CD4-positive, alpha-beta T cell (primary cell): ENCODE data around the gene CIPC. TPM values are rescaled to one million over a fixed set of nuclear protein-coding genes. Genes with fewer than 3 reads are reported as not detected.

Source experiments
- ATAC-seq: fragments of 200-7000 bp; cut with Tn5 transposase; one replicate; pipeline ENCODE4 v1.10.0; 2022; ENCODE audit warnings: mild to moderate bottlenecking; ENCODE audit not compliant: poor library complexity
- CTCF ChIA-PET: fragments of 350-600 bp; sonication (Branson Sonifier 250); formaldehyde crosslinking; loops from one replicate; lab custom pipeline; 2021; ENCODE audit warnings: antibody characterized with exemption, inconsistent platforms; lab: Charles Lee
- POLR2A ChIA-PET: fragments of 350-600 bp; sonication (Branson Sonifier 250); formaldehyde crosslinking; loops from one replicate; lab custom pipeline; 2021; ENCODE audit warnings: antibody characterized with exemption, inconsistent platforms; lab: Charles Lee
- DNase-seq, 14 experiments: peaks; one replicate each; pipeline ENCODE4 v3.0.0-alpha.2; 2013 to 2020; ENCODE audit warnings: mixed read lengths in 2 of 14
- H3K27ac ChIP-seq, 2 donors: one replicate each; pipeline versions ENCODE4 v1.5.1 to v1.7.0; 2013; ENCODE audit warnings: low read length in 2 of 2, low read depth in 1 of 2, mild to moderate bottlenecking in 1 of 2
- H3K27me3 ChIP-seq, 2 experiments: 1 replicate in 1 of 2; 2 replicates in 1 of 2; pipeline versions ENCODE4 v1.6.1 to v1.7.0; 2013; ENCODE audit warnings: low read length in 2 of 2, control low read depth in 1 of 2, mild to moderate bottlenecking in 1 of 2, moderate library complexity in 1 of 2; ENCODE audit not compliant: insufficient read depth in 2 of 2, control insufficient read depth in 1 of 2
- H3K36me3 ChIP-seq: one replicate; pipeline ENCODE4 v1.6.1; 2013; ENCODE audit warnings: low read length, control low read depth; ENCODE audit not compliant: insufficient read depth
- H3K4me1 ChIP-seq: one replicate; pipeline ENCODE4 v1.6.1; 2013; ENCODE audit warnings: low read length, control low read depth; ENCODE audit not compliant: insufficient read depth
- H3K4me3 ChIP-seq: one replicate; pipeline ENCODE4 v1.5.1; 2013; ENCODE audit warnings: mild to moderate bottlenecking, low read length, moderate library complexity
- H3K9me3 ChIP-seq, 2 experiments: 1 replicate in 1 of 2; 2 replicates in 1 of 2; pipeline versions ENCODE4 v1.6.1 to v1.7.0; 2013; ENCODE audit warnings: low read length in 2 of 2, mild to moderate bottlenecking in 2 of 2, control low read depth in 1 of 2, moderate library complexity in 1 of 2; ENCODE audit not compliant: control insufficient read depth in 1 of 2, insufficient read depth in 1 of 2
- H3K27ac Mint-ChIP-seq: one replicate; pipeline ENCODE4 v1.8.0; 2020; ENCODE audit warnings: mixed read lengths
- H3K27me3 Mint-ChIP-seq: one replicate; pipeline ENCODE4 v1.8.0; 2021; ENCODE audit warnings: mixed read lengths
- H3K36me3 Mint-ChIP-seq: one replicate; pipeline ENCODE4 v1.8.0; 2021; ENCODE audit warnings: low read depth, mixed read lengths
- H3K4me1 Mint-ChIP-seq: one replicate; pipeline ENCODE4 v1.8.0; 2021; ENCODE audit warnings: low read depth, mixed read lengths
- H3K4me3 Mint-ChIP-seq: one replicate; pipeline ENCODE4 v1.8.0; 2020; ENCODE audit warnings: mild to moderate bottlenecking, mixed read lengths
- H3K9me3 Mint-ChIP-seq: one replicate; pipeline ENCODE4 v1.8.0; 2020; ENCODE audit warnings: mixed read lengths
- intact Hi-C, 2 experiments: fragments of 100-400 bp; cut with DNase I in 1 of 2; cut with micrococcal nuclease in 1 of 2; formaldehyde crosslinking; loops; one replicate each; pipeline versions ENCODE4 v1.15.1 to v1.9.0; 2023 to 2025; cut with DNase I, micrococcal nuclease
- total RNA-seq, 174 experiments: library from RNA in 2 of 174; stranded (reverse) in 2 of 174; gene quantifications; one replicate each; pipeline ENCODE4 v1.2.3 and lab custom pipeline; 2021 to 2026
- TF ChIP-seq, protein P1 (sequence below): fragments of 200-600 bp; IDR thresholded peaks from one replicate; pipeline ENCODE4 v1.8.0; 2022; ENCODE audit warnings: antibody characterized with exemption, mild to moderate bottlenecking

CIPC gene
- total RNA-seq, 2 experiments from 2014 or later: 8.2 to 10.7 TPM

DNA sequence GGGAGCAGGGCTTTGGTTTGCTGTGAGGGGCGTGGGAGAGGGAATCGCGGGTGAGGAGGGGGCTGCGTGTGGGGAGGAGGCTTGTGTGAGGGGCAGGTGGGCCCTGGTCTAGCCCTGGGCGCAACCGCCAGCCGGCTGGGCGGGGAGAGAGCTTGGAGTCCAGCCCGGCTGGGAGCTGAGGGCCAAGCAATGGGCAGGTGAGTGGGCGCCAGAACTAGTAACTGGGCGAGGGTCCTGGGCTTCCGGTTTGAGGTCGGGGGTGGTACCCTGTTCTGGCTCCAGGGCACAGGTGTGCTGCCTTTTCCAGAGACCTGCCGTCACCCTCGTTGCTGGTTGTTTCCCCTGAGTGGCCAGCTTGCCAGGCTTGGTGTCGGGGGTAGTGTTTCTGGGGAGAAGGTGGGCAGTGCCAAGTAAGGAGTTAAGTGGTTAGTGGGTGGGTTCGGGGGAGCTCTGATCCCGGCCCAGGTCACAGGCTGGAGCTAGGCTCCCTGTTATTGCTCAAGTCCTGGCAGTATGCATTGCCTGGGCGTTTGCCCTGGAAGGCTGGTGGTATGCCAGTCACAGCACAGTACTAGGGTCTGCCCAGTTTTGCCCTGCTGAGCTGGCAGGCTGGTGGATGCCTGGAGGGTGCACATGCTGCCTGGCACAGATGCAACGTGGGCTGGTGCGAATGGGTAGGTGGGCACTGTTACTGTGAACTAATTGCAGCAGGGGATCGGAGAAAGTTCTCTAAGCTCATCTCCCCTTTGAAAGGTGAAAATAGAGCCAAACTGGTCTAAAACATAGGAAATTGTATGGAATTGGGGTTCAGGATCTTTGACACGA, 683 bp downstream of the CIPC start:
- Histone ChIP-seq H3K4me3 (peak overlapping the region; percentile 97), H3K27me3 (no peaks in the 10 kb centered on the region), H3K9me3 (no peaks in the 10 kb centered on the region), H3K27ac (peak overlapping the region; percentile 83 to 95), H3K4me1 (peaks cover 27% of the 10 kb centered on the region), H3K36me3 (no peaks in the 10 kb centered on the region)
- no peaks in the 10 kb centered on the region for H3K27me3 Mint-ChIP-seq
- ATAC-seq (no peak), DNase-seq (peak in 5 of 14 experiments; percentile 4 to 44 (median 22))
- peak overlapping the region; percentile 98 for H3K4me3 Mint-ChIP-seq
- intact Hi-C loops: loop anchor here (1.0 to 10.0 kb wide), 8 partner anchors 22 to 1114 kb away; partner anchors contain the start of genes IFT43 (in 1 of the 2), POMT2 (in 1 of the 2), SAMD15 (in 1 of the 2) and SNW1 (in 1 of the 2)
- TF ChIP-seq, protein P1, sequence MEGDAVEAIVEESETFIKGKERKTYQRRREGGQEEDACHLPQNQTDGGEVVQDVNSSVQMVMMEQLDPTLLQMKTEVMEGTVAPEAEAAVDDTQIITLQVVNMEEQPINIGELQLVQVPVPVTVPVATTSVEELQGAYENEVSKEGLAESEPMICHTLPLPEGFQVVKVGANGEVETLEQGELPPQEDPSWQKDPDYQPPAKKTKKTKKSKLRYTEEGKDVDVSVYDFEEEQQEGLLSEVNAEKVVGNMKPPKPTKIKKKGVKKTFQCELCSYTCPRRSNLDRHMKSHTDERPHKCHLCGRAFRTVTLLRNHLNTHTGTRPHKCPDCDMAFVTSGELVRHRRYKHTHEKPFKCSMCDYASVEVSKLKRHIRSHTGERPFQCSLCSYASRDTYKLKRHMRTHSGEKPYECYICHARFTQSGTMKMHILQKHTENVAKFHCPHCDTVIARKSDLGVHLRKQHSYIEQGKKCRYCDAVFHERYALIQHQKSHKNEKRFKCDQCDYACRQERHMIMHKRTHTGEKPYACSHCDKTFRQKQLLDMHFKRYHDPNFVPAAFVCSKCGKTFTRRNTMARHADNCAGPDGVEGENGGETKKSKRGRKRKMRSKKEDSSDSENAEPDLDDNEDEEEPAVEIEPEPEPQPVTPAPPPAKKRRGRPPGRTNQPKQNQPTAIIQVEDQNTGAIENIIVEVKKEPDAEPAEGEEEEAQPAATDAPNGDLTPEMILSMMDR: no peak
- ChIA-PET CTCF (interaction anchor here (1.0 to 1.1 kb wide), 2 partner anchors 26 to 217 kb away, joined by 3 to 4 read pairs; no protein-coding TSS in a partner anchor), POLR2A (interaction anchor here (0.7 to 7.5 kb wide), 12 partner anchors 10 to 359 kb away, joined by 3 to 64 read pairs (median 4); partner anchors contain the start of genes ANGEL1, GSTZ1, IRF2BPL and POMT2)
- H3K27ac Mint-ChIP-seq: peak overlapping the region; percentile 94
- H3K36me3 Mint-ChIP-seq: peaks cover 8% of the 10 kb centered on the region
- no peaks in the 10 kb centered on the region for H3K9me3 Mint-ChIP-seq
- peaks cover 48% of the 10 kb centered on the region for H3K4me1 Mint-ChIP-seq

DNA sequence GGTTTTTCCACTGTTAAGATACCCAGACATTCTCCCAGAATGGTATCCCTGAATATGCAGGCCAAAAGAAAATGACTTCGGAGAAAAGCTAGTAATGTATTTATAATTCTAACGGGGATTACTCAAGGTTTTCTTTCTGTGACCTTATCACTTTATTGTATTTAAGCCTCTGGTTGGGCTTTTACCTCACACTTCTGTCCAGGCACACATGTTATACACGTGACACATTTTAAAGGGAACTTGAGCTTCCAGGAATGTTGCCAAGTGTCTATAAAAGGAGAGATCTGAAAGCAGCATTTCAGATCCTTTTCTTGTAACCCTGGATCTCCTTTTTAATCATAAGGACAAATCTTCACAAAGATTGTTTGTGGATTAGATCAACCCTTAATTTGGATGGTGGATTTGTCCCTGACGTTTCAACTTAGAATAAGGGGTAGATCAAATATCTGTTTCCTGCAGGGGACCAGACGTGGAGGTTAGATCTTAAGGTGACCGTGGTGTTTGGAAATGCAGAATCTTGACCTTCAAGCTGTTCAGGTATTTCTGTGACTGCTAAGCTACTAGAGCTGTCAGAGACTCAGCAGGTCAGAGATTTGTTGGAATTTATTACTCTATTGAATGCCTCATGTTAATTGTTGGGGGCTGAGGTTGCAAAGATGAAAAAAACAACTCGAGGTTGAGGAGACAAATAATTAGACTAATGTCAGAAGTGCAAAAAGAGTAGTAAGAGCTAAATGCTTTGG, 1.5 kb downstream of the CIPC start:
- ChIA-PET POLR2A (interaction anchor here (1.1 to 7.5 kb wide), 4 partner anchors 17 to 358 kb away, joined by 3 to 64 read pairs (median 4); partner anchors contain the start of genes ANGEL1 and VIPAS39), CTCF (interaction anchor here (0.9 to 1.1 kb wide), 2 partner anchors 216 to 277 kb away, joined by 3 to 4 read pairs; partner anchors contain the start of gene TMED8)
- peaks cover 12% of the 10 kb centered on the region for H3K36me3 Mint-ChIP-seq
- Histone ChIP-seq H3K4me3 (no peak overlapping the region), H3K9me3 (no peaks in the 10 kb centered on the region), H3K36me3 (no peaks in the 10 kb centered on the region), H3K4me1 (peaks cover 27% of the 10 kb centered on the region), H3K27ac (no peak overlapping the region), H3K27me3 (no peaks in the 10 kb centered on the region)
- ATAC-seq: no peak
- no peaks in the 10 kb centered on the region for H3K9me3 Mint-ChIP-seq
- no peaks in the 10 kb centered on the region for H3K27me3 Mint-ChIP-seq
- peak overlapping the region; percentile 98 for H3K4me3 Mint-ChIP-seq
- intact Hi-C loops: loop anchor here (1.0 to 10.0 kb wide), 8 partner anchors 21 to 1115 kb away; partner anchors contain the start of genes GPATCH2L (in 1 of the 2), IFT43 (in 1 of the 2), POMT2 (in 1 of the 2) and SAMD15 (in 1 of the 2)
- peak overlapping the region; percentile 94 for H3K27ac Mint-ChIP-seq
- peak in 1 of 14 experiments; percentile 23 for DNase-seq
- peaks cover 46% of the 10 kb centered on the region for H3K4me1 Mint-ChIP-seq
- TF ChIP-seq, protein P1: no peak

DNA sequence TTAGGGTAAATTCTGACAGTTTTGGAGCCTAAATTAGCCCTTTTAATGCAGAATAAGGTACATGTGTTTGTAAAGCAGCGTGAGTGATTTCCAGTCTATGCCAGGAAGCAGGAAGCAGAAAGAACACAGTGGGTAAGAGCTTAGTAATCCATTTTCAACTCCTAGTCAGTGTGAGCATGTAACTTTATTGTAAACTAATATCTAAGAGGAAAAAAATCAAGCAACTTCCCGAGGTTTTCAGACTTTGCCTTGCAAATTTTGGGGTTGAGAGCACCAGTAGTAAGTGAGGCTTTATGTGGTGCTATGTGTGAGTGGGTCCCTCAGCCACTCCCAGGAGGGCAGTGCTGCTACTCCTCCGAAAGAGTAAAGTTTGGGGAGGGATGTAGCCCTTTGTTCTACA, 2.9 kb downstream of the CIPC start:
- TF ChIP-seq, protein P1: no peak
- H3K27me3 Mint-ChIP-seq: no peaks in the 10 kb centered on the region
- DNase-seq (no peak), ATAC-seq (no peak)
- peaks cover 43% of the 10 kb centered on the region for H3K4me1 Mint-ChIP-seq
- intact Hi-C loops: loop anchor here in 1 of 2 experiments (5.0 kb wide), 1 partner anchor 949 kb away; the partner anchor contains the start of gene GPATCH2L
- POLR2A ChIA-PET: interaction anchor here (7.5 kb wide), 1 partner anchor 21 kb away, joined by 64 read pairs; no protein-coding TSS in a partner anchor
- Histone ChIP-seq H3K27ac (no peak overlapping the region), H3K27me3 (no peaks in the 10 kb centered on the region), H3K36me3 (peaks cover 4% of the 10 kb centered on the region), H3K4me1 (peaks cover 27% of the 10 kb centered on the region), H3K9me3 (no peaks in the 10 kb centered on the region), H3K4me3 (no peak overlapping the region)
- peak overlapping the region; percentile 94 for H3K27ac Mint-ChIP-seq
- H3K36me3 Mint-ChIP-seq: peaks cover 16% of the 10 kb centered on the region
- H3K9me3 Mint-ChIP-seq: no peaks in the 10 kb centered on the region
- CTCF ChIA-PET: no interaction called here
- H3K4me3 Mint-ChIP-seq: peak overlapping the region; percentile 65
